Astrocyte (in vitro differentiated cells and primary cell): ENCODE results near the gene GNB1L.

Source experiments
- EZH2 ChIP-seq: IDR thresholded peaks from 2 replicates; pipeline ENCODE4 v1.6.1; 2012; ENCODE audit warnings: mild to moderate bottlenecking, low read length, inconsistent platforms; ENCODE audit not compliant: insufficient read depth
- TF ChIP-seq, protein P1 (sequence below): IDR thresholded peaks from 2 replicates; pipeline ENCODE4 v1.5.1; 2011; ENCODE audit warnings: low read depth, mild to moderate bottlenecking, inconsistent platforms, low read length, moderate library complexity; ENCODE audit not compliant: insufficient read depth

DNA sequence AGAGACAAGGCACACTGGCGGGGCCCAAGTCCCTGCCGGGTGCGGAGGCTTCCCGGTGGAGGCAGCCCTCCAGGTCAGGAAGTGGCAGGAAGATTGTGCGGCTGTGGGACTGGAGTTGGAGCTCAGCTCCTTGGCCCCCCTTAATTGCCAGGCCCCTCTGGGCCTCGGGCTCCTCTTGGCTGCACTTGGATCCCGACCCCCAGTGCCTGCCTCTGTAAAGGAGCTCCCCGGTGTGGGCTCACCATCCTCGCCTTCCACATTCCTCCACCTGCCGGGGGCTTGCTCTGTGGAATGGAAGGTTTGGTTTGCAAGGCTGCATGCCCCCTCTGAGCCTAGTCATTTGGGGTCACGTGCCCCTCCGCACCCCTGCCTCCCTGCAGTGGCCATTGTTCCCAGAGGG lies 48.8 kb upstream of the GNB1L start:
- no peak for TF ChIP-seq EZH2
- TF ChIP-seq, protein P1, sequence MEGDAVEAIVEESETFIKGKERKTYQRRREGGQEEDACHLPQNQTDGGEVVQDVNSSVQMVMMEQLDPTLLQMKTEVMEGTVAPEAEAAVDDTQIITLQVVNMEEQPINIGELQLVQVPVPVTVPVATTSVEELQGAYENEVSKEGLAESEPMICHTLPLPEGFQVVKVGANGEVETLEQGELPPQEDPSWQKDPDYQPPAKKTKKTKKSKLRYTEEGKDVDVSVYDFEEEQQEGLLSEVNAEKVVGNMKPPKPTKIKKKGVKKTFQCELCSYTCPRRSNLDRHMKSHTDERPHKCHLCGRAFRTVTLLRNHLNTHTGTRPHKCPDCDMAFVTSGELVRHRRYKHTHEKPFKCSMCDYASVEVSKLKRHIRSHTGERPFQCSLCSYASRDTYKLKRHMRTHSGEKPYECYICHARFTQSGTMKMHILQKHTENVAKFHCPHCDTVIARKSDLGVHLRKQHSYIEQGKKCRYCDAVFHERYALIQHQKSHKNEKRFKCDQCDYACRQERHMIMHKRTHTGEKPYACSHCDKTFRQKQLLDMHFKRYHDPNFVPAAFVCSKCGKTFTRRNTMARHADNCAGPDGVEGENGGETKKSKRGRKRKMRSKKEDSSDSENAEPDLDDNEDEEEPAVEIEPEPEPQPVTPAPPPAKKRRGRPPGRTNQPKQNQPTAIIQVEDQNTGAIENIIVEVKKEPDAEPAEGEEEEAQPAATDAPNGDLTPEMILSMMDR: no peak
